Vagina (tissue), 2 donors: ENCODE data around the gene RPS19BP1.
A peak's percentile ranks its signal among the peaks of the same experiment; 100 is the strongest.

Experiments used
- POLR2A ChIP-seq, 2 donors: fragments of 450-650 bp; IDR thresholded peaks; one replicate each; pipeline ENCODE4 v1.6.1; 2017; ENCODE audit warnings: antibody characterized with exemption in 2 of 2, mild to moderate bottlenecking in 2 of 2, moderate library complexity in 2 of 2
- POLR2AphosphoS5 ChIP-seq, 2 donors: sonication (generic); formaldehyde crosslinking; IDR thresholded peaks; one replicate each; pipeline ENCODE4 v1.9.0; 2017; ENCODE audit warnings: antibody characterized with exemption in 2 of 2, mild to moderate bottlenecking in 2 of 2, low read depth in 1 of 2; ENCODE audit not compliant: insufficient read depth in 1 of 2
- TF ChIP-seq, protein P1 (sequence below), 3 experiments: fragments of 450-650 bp in 2 of 3; fragments of 200-600 bp in 1 of 3; sonication (generic) in 1 of 3; IDR thresholded peaks; one replicate each; pipeline ENCODE4 v1.5.1; 2017 to 2019; ENCODE audit warnings: antibody characterized with exemption in 3 of 3, mild to moderate bottlenecking in 2 of 3, moderate library complexity in 2 of 3

DNA sequence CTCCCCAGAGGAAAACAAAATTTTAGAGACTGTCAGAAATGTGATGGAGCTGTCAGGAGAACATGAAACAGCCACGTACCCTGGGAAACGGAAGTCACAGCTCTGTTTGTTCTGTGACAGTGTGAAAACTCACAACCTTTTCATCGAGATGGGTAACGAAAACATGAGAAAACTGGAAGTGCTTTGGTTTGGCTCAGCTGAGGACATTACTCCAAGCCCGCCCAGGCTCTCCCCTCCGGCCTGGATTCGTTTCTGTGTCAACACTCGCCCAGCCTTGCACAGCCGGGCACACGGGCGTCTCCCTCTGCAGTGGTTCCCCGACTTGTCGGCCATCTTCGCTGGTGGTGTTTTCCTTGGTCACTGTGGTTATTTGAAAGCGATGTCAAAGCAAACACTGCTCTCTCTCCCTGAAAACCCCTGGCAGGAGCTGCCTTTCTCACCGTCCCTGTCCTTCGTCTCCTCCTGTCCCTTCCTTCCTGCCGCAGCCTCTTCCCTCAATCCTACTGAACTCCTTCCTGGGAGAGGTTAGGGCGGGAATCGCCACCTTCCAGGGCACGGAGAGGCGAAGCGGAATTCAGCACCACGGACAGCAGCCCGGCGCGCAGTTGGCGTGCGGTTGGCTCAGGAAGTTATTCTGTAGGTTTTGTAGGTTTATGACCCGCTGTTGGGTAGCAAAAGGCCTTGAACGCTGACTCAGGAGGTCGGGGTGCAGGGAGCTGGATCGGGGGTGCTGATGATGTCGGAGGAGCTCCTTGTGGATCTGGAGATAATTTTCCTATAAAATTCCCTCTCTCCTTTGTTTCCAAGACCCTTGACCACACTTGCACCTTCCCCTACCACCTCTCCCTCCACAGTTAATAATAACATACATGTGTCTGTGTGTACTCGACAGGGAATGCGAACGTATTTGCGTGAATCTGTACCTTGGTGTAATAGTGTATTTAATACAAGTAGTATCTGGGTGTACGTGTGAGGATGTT lies 13.1 kb upstream of the RPS19BP1 start:
- TF ChIP-seq, protein P1, sequence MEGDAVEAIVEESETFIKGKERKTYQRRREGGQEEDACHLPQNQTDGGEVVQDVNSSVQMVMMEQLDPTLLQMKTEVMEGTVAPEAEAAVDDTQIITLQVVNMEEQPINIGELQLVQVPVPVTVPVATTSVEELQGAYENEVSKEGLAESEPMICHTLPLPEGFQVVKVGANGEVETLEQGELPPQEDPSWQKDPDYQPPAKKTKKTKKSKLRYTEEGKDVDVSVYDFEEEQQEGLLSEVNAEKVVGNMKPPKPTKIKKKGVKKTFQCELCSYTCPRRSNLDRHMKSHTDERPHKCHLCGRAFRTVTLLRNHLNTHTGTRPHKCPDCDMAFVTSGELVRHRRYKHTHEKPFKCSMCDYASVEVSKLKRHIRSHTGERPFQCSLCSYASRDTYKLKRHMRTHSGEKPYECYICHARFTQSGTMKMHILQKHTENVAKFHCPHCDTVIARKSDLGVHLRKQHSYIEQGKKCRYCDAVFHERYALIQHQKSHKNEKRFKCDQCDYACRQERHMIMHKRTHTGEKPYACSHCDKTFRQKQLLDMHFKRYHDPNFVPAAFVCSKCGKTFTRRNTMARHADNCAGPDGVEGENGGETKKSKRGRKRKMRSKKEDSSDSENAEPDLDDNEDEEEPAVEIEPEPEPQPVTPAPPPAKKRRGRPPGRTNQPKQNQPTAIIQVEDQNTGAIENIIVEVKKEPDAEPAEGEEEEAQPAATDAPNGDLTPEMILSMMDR (IDR thresholded peaks at IDR 0.05), result no peak
- TF ChIP-seq POLR2A (IDR thresholded peaks at IDR 0.05) (no peak), POLR2AphosphoS5 (IDR thresholded peaks at IDR 0.05; ENCODE audit: insufficient read depth in 1 of 2, low read depth in 1 of 2) (peak in 1 of 2 donors; percentile 14)
